ENCODE results near the gene PSMB8.
A peak's percentile ranks its signal among the peaks of the same experiment; 100 is the strongest.

PSMB8 gene

GRCh38 chr6:32799168-32799567, 44.7 kb downstream of the PSMB8 start:
- DNase-seq (ENCODE audit: low read depth in 2 of 2): no peak

GRCh38 chr6:32796848-32797776, 46.7 kb downstream of the PSMB8 start:
- peak; percentile 39 to 61 for DNase-seq (ENCODE audit: low read depth in 2 of 2)

- DNase-seq (ENCODE audit: low read depth in 2 of 2): no peak
These were observed 49.3 kb downstream of the PSMB8 start for GRCh38 chr6:32794510-32794909.

- no peak for DNase-seq (ENCODE audit: low read depth in 2 of 2)
These were observed 50.9 kb downstream of the PSMB8 start for GRCh38 chr6:32792901-32793435.

Measured in activated CD8-positive, alpha-beta memory T cell treated with anti-CD3 and anti-CD28 coated beads for 4 hours (primary cell).